GM18951 (cell line): ENCODE measurements around the gene ADAMTS15.

Source experiments
- POLR2A ChIP-seq: IDR thresholded peaks from 4 replicates; pipeline ENCODE4 v1.6.1; 2011; ENCODE audit warnings: mild to moderate bottlenecking; ENCODE audit not compliant: insufficient read length, insufficient read depth; ENCODE audit errors: extremely low read depth
- in situ Hi-C: fragments of 300-500 bp; cut with MboI; formaldehyde crosslinking; loops from one replicate; pipeline ENCODE4 v1.12.0; 2022; ENCODE audit warnings: low sequenced_read_pairs, mixed read lengths, inconsistent platforms; ENCODE audit not compliant: unreplicated experiment

ADAMTS15 gene

GRCh38 chr11:130435671-130436070 is 12.8 kb upstream of the ADAMTS15 start:
- no peak for TF ChIP-seq POLR2A
- in situ Hi-C loops: loop anchor here (5.0 kb wide), 1 partner anchor 432 kb away; no protein-coding TSS in a partner anchor

- TF ChIP-seq POLR2A: no peak
- in situ Hi-C loops: loop anchor here (5.0 kb wide), 1 partner anchor 431 kb away; no protein-coding TSS in a partner anchor
Observed at GRCh38 chr11:130436171-130436570, 12.3 kb upstream of the ADAMTS15 start.

- TF ChIP-seq POLR2A: no peak
- in situ Hi-C loops: loop anchor here (5.0 kb wide), 1 partner anchor 429 kb away; no protein-coding TSS in a partner anchor
Observed at GRCh38 chr11:130437848-130438247, 10.6 kb upstream of the ADAMTS15 start.

- in situ Hi-C loops: loop anchor here (5.0 kb wide), 1 partner anchor 429 kb away; no protein-coding TSS in a partner anchor
Observed at GRCh38 chr11:130438401-130439159, 9.9 kb upstream of the ADAMTS15 start.

- no peak for TF ChIP-seq POLR2A
- in situ Hi-C loops: loop anchor here (5.0 kb wide), 1 partner anchor 428 kb away; no protein-coding TSS in a partner anchor
Observed at GRCh38 chr11:130439160-130439519, 9.3 kb upstream of the ADAMTS15 start.

GRCh38 chr11:130439876-130440275 is 8.6 kb upstream of the ADAMTS15 start:
- in situ Hi-C loops: loop anchor here (5.0 kb wide), 1 partner anchor 427 kb away; no protein-coding TSS in a partner anchor
- no peak for TF ChIP-seq POLR2A

GRCh38 chr11:130441719-130442118 is 6.7 kb upstream of the ADAMTS15 start:
- in situ Hi-C loops: no loop called here
- no peak for TF ChIP-seq POLR2A

- no peak for TF ChIP-seq POLR2A
- in situ Hi-C loops: no loop called here
Observed at GRCh38 chr11:130442737-130443136, 5.7 kb upstream of the ADAMTS15 start.

GRCh38 chr11:130445788-130446187 is 2.7 kb upstream of the ADAMTS15 start:
- in situ Hi-C loops: no loop called here
- no peak for TF ChIP-seq POLR2A

GRCh38 chr11:130448039-130448415 is 418 bp upstream of the ADAMTS15 start:
- TF ChIP-seq POLR2A: no peak
- in situ Hi-C loops: no loop called here

- TF ChIP-seq POLR2A: no peak
- in situ Hi-C loops: no loop called here
Observed at GRCh38 chr11:130449310-130449990, 1.0 kb downstream of the ADAMTS15 start.

GRCh38 chr11:130449996-130450769 is 1.7 kb downstream of the ADAMTS15 start:
- TF ChIP-seq POLR2A: no peak
- in situ Hi-C loops: no loop called here
